AG04449 (cell line): Measurements from ENCODE around the gene C19orf67.

ENCODE experiments used
- CTCF ChIA-PET: fragments of 350-600 bp; formaldehyde crosslinking; extraction: SDS; loops from one replicate; lab custom pipeline; 2021; ENCODE audit warnings: antibody characterized with exemption; lab: Yijun Ruan, JAX
- POLR2A ChIA-PET: fragments of 400-600, 350-600 bp; formaldehyde crosslinking; extraction: SDS; loops from one replicate; lab custom pipeline; 2020; ENCODE audit warnings: antibody characterized with exemption, inconsistent platforms; lab: Yijun Ruan, JAX
- DNase-seq: peaks from one replicate; pipeline ENCODE4 v3.0.0-alpha.2; 2010; ENCODE audit warnings: low read depth, low spot score
- H3K4me3 ChIP-seq: 2 replicates; pipeline ENCODE4 v1.5.1; 2011; ENCODE audit warnings: low read depth, mild to moderate bottlenecking, control low read depth, low read length
- CTCF ChIP-seq: IDR thresholded peaks from one replicate; pipeline ENCODE4 v1.5.1; 2011; ENCODE audit warnings: mild to moderate bottlenecking, moderate library complexity, low read length, control low read depth, inconsistent platforms; ENCODE audit not compliant: insufficient read depth; ENCODE audit errors: missing control alignments

The C19orf67 gene

GRCh38 chr19:14082675-14082960 lies 3.0 kb downstream of the C19orf67 start:
- CTCF ChIA-PET: interaction anchor here (1.0 to 5.7 kb wide), 5 partner anchors 11 to 202 kb away, joined by 3 to 49 read pairs (median 12); partner anchors contain the start of genes ASF1B and MISP3
- H3K4me3 ChIP-seq: 0 out of 2 replicates have a peak overlapping the region, but pooled peaks have one; percentile 81

GRCh38 chr19:14081797-14082674 lies 3.5 kb downstream of the C19orf67 start:
- peak overlapping the region; percentile 81 for H3K4me3 ChIP-seq
- ChIA-PET CTCF (interaction anchor here (1.0 to 5.7 kb wide), 8 partner anchors 8 to 202 kb away, joined by 3 to 49 read pairs (median 4); partner anchors contain the start of genes ASF1B and MISP3), POLR2A (interaction anchor here (1.1 to 1.3 kb wide), 2 partner anchors 14 to 55 kb away, joined by 4 read pairs; partner anchors contain the start of gene ASF1B)
- no peak for DNase-seq
- no peak for TF ChIP-seq CTCF

More at GRCh38 chr19:14082675-14082960, 3.0 kb downstream of the C19orf67 start:
- TF ChIP-seq CTCF: no peak
- POLR2A ChIA-PET: interaction anchor here (1.3 kb wide), 1 partner anchor 54 kb away, joined by 4 read pairs; the partner anchor contains the start of gene ASF1B
- DNase-seq: no peak

GRCh38 chr19:14080887-14081796 lies 4.4 kb downstream of the C19orf67 start:
- CTCF ChIA-PET: interaction anchor here (1.0 to 6.8 kb wide), 12 partner anchors 8 to 201 kb away, joined by 3 to 184 read pairs (median 4); partner anchors contain the start of genes ASF1B, DCAF15, MISP3 and NANOS3
- POLR2A ChIA-PET: interaction anchor here (0.7 to 1.1 kb wide), 3 partner anchors 15 to 267 kb away, joined by 3 to 4 read pairs (median 3); no protein-coding TSS in a partner anchor
- no peak for TF ChIP-seq CTCF
- peak overlapping the region; percentile 81 for H3K4me3 ChIP-seq
- peak; percentile 93 for DNase-seq

- no peak for TF ChIP-seq CTCF
- H3K4me3 ChIP-seq: no peak overlapping the region
- CTCF ChIA-PET: interaction anchor here (0.6 to 6.8 kb wide), 7 partner anchors 10 to 227 kb away, joined by 3 to 184 read pairs (median 3); partner anchors contain the start of genes NANOS3 and PODNL1
- POLR2A ChIA-PET: no interaction called here
- no peak for DNase-seq
Observed at GRCh38 chr19:14078411-14078810, 7.2 kb downstream of the C19orf67 start.

- POLR2A ChIA-PET: no interaction called here
- TF ChIP-seq CTCF: no peak
Observed at GRCh38 chr19:14073925-14074838, 11.4 kb downstream of the C19orf67 start.

More at GRCh38 chr19:14073925-14074838, 11.4 kb downstream of the C19orf67 start:
- DNase-seq: no peak
- CTCF ChIA-PET: interaction anchor here (0.8 to 7.2 kb wide), 23 partner anchors 9 to 206 kb away, joined by 3 to 117 read pairs (median 5); partner anchors contain the start of genes ASF1B, IL27RA, PALM3 and PODNL1
- H3K4me3 ChIP-seq: peak overlapping the region; percentile 68
